Transverse colon (tissue), 4 donors: ENCODE data around the gene SSC5D.

Experiments
- CTCF ChIP-seq, 5 experiments: fragments of 200-600 bp in 3 of 5; fragments of 450-650 bp in 2 of 5; sonication (generic) in 3 of 5; IDR thresholded peaks; 1 replicate in 2 of 5; 2 replicates in 3 of 5; pipeline ENCODE4 v1.5.1; 2016 to 2017; ENCODE audit warnings: antibody characterized with exemption in 5 of 5, inconsistent platforms in 3 of 5, mild to moderate bottlenecking in 2 of 5, moderate library complexity in 1 of 5
- POLR2A ChIP-seq: fragments of 450-650 bp; IDR thresholded peaks from one replicate; pipeline ENCODE4 v1.6.1; 2016; ENCODE audit warnings: antibody characterized with exemption, mild to moderate bottlenecking, moderate library complexity
- POLR2AphosphoS5 ChIP-seq, 3 donors: sonication (generic); formaldehyde crosslinking; IDR thresholded peaks; one replicate each; pipeline ENCODE4 v1.6.1; 2016; ENCODE audit warnings: antibody characterized with exemption in 3 of 3

GRCh38 chr19:55481148-55481793, 7.0 kb upstream of the SSC5D start:
- TF ChIP-seq POLR2A = no peak
- no peak for TF ChIP-seq CTCF (IDR thresholded peaks at IDR 0.05)
- no peak for TF ChIP-seq POLR2AphosphoS5 (IDR thresholded peaks at IDR 0.05)
